HuH-7 (cell line): ENCODE data around the gene ZFYVE28.

Source experiments
- DNase-seq: peaks from one replicate; pipeline ENCODE4 v3.0.0; 2011; ENCODE audit warnings: low spot score

ZFYVE28 gene

DNA sequence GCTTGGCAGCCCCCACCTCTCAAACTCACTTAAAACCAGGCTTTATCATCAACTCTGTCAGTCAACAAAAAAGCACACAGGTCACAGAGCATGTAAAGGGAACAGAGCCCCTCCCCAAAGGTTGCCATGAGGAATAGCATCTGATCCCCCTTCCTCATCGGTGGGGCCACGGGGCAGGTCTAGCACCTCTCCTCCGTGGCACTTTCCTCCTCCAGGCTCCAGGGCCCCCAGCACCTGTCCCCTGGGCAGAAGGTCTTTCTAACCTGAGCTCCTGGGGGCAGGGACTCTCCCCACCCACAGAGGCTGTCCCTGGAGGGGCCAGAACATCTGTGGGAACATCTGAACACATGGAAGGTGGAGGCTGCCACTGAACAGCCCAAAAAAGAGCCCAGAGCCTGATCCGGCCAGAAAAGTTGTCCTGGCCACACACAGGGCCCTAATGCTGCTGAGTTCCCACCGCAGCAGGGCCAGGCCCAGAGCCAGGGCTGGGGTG is 65.7 kb downstream of the ZFYVE28 start:
- no peak for DNase-seq

GRCh38 chr4:2352171-2352570 is 66.3 kb downstream of the ZFYVE28 start:
- DNase-seq = no peak

DNA sequence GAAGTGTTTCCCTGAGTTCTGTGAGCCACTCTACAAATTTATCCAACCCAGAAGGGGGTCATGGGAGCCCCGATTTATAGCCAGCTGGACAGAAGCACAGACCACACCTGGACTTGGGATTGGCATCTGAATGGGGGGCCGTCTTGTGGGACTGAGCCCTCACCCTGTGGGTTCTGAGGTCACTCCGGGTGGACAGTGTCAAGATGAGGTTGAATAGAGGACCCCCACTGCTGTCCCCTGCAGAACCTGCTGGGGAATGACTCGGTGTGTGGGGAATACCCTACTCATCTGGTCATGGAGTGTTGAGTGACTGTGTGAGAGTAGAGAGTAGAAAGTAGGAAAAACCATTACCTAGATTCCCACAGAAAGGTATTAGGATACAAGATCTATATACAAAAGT is 67.5 kb downstream of the ZFYVE28 start:
- no peak for DNase-seq

GRCh38 chr4:2348786-2349185 is 69.7 kb downstream of the ZFYVE28 start:
- DNase-seq = no peak

- DNase-seq = no peak
Measured at GRCh38 chr4:2347190-2347589, 71.3 kb downstream of the ZFYVE28 start.

DNA sequence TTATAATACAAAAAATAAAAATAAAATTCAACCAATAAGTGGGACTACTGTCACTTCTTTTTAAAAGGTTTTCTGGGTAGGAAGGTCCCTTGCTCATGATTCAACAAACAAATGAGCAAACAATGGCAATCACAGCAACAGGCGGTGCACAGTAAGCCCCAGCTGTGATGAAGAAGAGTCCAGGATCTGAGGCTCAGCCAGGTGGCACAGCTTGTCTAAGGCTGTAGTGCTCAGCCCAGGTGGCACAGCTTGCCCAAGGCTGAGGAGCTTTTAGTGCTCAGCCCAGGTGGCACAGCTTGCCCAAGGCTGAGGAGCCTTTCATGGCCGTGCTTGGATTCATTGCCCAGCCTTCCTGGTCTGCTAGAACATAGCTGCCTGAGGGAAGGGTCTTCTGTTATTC is 75.0 kb downstream of the ZFYVE28 start:
- DNase-seq = no peak

GRCh38 chr4:2341911-2342652 is 76.4 kb downstream of the ZFYVE28 start:
- no peak for DNase-seq

- DNase-seq = no peak
Measured at GRCh38 chr4:2341261-2341841, 77.1 kb downstream of the ZFYVE28 start.

DNA sequence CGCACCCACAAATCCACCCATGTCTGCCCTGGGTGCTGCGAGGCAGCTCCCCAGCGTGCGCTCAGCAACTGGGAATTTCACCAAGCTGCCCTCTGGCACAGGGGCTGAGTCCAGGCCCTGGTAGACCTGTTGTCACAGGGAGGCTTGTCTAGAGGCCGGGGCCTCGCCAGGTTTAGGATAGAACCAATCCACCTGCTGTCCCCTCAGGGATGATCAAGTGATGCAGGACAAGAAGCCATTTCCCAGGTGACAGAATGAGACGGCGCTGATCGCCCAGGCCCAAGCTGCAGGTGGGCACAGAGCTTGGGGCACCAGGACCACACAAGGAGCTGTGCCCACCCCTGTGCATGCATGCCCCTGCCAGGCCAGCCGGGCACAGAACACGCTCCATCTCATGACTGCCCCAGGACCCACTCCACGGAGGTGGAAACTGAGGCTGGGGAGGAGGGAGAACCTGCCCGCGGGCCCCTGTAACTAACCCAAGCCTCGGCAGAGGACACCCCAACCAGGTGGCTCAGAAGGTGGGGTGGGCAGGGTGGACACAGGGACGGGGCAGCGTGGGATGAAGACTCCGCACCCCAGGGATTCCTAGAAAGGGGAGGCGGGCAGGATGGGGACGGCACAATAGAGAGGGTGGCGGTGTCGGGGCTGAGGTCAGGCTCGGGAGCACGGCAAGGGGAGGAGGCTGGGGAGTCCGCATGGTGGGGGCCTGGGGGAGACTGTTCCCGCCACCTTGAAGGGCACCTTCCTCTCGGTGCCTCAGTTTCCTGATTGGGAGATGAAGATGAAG is 78.0 kb downstream of the ZFYVE28 start:
- no peak for DNase-seq

DNA sequence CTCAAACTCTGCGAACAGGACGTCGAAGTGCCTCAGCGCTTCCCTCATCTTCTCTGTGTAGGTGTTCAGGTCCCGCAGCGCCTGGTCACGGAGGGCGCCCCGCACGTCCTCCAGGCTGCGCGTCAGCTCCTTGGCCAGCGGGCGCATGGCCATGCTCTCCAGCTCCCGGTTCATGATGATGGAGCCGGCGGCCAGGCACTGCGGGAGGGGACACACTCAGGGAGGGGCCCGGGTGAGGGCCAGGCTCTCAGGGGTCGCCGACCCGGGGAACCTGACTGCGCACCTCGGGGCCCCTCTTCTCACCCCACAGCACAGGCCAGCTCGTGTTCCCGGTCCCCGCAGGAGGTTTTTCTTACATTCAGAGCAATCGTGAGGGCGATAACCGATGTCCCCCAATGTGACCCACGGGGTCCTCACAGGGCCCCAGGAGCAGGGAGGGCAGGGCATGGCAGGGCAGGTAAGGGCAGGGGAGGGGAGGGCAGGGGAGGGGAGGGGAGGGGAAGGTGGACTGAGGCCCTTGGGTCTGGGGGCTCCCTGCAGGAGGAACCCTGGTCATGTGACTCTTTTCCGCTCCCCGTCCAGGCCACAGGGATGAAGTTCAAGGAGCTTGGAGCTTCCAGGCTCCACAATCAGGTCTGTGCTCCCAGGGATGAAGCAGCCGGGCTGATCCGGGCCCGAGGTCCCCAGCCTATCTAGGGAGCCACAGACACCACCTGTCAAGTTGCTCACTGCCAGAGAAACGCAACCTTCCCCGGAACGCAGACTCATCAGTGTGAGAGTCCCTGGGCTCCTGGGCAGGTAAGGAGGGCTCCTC is 78.8 kb downstream of the ZFYVE28 start:
- no peak for DNase-seq

GRCh38 chr4:2338754-2339457 is 79.5 kb downstream of the ZFYVE28 start:
- no peak for DNase-seq

DNA sequence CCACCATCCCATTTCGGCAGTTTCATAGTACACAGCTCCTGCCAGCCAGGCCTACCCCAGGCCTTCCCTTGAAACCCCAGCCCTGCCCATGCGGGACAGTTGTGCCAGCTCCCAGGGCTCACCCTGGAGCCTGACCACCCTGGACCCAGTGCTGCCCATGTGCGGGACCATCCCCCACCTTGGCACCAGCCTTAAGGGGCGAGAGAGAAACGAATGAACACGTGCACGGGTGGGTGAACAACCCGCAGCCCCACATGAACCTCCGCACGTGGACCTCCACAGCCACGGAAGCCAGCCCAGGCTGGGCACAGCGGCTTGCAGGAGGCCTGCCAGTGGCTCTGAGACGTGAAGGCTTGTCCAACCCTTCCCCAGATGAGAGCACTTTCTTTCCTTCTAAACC is 80.5 kb downstream of the ZFYVE28 start:
- DNase-seq = no peak

- no peak for DNase-seq
Measured at GRCh38 chr4:2337131-2337723, 81.2 kb downstream of the ZFYVE28 start.

DNA sequence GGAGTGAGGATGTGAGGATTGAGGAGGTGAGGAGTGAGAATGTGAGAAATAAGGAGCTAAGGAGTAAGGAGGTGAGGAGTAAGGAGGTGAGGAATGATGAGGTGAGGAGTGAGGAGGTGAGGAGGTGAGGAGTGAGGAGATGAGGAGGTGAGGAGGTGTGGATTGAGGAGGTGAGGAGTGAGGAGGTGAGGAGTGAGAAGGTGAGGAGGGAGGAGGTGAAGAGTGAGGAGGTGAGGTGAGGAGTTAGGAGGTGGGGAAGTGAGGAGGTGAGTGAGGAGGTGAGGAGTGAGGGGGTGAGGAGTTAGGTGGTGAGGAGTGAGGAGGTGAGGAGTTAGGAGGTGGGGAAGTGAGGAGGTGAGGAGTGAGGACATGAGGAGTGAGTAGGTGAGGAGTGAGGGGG is 81.8 kb downstream of the ZFYVE28 start:
- no peak for DNase-seq

DNA sequence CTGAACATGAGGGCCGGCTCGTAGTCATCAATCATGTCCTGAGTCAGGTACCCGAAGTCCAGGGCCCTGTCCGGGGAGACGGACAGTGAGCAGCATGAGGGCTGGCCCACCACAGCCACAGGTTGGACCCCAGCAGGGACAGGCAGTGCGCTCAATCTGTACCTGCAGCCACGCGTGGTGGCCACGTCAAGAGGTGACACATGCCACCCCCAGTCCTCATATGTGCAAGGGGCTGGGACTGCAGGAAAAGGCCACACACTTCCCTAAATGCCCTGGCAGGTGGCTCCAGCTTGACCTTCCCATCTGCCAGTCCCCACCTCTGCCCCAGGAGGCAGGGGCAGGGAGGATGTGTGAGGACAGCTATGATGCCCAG is 82.7 kb downstream of the ZFYVE28 start:
- DNase-seq = no peak

DNA sequence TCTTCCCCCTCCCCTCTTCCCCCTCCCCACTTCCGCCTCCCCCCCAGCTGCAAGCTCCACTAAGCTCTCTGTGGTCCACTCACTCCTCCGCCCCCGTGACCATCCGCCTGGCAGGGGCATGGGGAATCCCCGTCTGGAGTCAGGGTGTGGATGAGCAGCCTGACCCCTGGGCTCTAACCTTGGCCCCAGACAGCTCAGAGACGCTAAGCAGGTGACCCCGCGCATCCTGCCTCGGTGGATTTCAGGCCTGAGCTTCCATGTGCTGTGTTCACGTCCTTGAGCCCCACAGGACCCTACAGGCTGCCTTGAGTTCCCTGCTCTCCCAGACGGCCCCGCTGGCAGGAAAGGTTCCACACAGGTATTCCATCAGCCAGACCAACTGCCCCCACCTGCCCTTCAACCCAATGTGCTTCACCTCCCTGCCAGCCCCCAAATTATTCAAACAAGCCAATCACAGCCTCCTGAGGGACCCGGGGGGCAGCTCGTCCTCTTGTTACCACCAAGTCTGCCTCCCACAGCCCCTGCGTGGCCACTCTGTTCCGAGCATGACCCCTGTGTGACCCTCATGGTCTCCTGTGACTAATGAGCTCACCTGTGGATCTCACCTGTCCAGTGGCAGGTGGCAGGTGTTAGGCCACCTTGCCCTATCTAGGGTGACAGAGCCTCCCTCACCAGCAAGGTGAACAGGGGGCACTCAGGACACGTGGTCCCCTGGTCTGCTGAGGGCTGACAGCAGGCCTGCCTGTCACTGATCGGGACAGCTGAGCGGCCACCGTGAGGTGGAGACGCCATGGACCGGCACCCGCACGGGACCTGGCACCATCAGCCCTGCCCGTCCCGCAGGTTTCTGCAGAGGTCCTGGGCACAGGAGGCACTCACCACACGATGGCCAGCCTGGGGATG is 83.4 kb downstream of the ZFYVE28 start:
- no peak for DNase-seq

DNA sequence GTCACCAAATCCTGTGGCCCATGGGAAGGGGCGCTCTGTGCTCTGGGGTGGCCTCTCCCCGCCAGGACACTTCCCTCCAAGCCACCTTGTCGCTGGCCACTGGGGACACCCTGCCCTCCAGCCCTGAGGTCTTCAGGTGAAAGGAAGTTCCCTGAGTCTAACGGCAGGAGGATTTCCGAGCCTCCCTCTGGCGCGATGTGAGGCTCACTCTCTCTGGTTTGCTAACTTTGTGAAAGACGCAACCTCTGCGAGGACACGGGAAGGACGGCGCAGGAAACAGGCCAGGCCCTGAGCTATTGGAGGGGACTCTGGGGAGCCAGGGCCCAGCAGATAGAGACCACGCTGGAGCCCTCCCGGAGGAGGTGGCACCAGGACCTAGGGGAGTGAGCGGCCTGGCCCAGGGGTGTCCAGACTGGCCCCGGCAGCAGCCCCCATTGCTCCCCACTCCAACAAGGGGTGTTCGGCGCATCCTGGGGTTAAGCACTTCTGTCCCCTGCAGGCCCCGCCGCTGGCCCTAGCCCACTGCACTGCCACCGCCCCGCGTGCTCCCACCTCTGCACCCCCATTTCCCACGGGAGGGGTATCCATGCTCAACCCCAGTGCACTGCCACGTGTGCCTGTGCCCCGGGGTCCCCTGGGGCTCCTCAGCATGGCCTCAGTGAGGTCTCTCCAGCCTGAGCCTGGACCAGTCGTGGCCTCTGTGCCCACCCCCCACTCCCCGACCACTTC is 84.4 kb downstream of the ZFYVE28 start:
- no peak for DNase-seq

GRCh38 chr4:2333356-2333841 is 85.0 kb downstream of the ZFYVE28 start:
- no peak for DNase-seq

GRCh38 chr4:2332976-2333319 is 85.5 kb downstream of the ZFYVE28 start:
- DNase-seq = no peak
